Measurements from ENCODE around the gene ENTPD2.
"Not testable (repeated sequence)": the region's sequence is repeated elsewhere in the genome, so short reads cannot be mapped to it uniquely, and the experiment has no call there.

Gene ENTPD2

DNA sequence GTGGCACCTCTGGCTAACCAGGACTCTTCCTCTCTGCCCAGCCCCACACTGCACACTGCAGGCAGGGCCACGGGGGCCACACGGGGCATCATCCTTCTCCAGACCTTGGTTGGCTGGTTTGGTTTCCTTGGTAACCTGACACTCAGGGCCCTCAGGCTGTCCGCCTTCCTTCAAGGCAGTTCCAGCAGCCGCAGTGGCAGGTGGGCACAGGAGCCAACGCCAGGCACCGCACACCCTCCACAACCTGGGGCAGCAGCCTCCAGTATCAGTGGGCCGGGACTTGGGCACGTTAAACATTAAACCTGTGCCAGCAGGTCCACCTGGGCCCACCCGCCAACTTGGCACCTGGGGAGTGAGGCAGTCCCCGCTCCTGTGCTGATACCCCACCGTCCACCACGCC lies 9.8 kb downstream of the ENTPD2 start:
- DNase-seq = no peak

DNA sequence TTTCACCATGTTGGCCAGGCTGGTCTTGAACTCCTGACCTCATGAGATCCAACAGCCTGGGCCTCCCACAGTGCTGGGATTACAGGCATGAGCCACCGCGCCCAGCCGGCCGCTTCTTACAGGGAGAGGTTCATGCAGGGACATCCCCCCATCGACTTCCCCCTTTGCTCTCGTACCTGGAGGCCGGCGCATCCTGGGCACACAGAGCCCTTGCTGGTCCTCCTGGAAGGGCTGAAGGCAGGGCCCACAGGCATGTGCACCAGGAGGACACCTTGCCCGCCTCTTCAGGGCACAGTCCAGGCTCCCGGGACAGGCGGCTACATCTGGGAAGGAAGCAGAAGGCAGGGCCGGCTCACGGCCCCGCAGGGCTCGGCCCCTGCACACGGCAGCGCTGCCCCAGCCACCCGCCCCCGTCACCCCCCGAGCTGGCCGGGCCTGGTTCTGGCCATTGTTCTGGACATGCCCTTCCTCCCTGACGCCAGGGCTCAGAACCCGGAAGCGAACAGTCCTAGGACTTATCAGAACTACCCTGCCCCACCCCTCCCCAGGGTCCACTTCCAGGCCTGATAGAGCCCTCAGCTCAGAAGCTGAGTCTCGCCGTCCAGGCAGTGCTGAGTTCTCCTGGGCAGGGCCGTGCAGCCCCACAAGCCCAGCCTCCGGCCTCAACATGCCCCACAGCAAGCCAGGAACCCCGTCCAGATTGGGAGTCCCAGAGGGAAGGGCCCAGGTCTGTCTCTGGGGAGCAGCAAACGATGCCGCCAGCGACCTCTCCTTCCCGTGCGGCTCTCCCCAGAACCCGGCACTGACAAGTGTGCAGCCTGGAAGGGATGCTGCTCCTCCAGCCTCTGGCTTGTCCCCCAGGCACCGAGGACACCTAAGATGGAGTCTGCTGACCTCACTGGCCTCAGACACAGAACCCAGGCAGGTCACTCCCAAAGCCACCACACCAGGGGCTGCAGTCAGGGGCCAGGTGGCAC lies 10.8 kb downstream of the ENTPD2 start:
- DNase-seq = no peak

DNA sequence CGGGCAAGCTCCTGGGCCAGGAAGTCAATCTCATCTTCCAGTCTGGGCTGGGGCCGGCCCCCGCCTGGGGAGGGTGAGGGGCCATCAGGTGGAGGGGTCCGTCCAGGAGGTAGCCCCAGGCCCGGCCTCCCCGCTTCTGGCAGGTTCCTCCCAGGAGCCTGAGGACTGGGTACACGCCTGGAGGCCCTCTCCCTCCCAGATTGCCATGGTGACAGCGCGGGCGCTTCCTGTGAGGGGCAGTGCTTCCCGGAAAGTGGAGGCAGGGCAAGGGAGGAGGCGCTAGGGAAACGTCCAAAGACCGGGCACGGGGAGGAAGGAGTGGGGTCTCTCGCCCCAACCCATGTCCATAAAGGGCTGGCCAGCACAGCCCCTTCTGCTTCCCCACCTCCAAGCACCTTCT lies 12.7 kb downstream of the ENTPD2 start:
- DNase-seq = no peak

DNA sequence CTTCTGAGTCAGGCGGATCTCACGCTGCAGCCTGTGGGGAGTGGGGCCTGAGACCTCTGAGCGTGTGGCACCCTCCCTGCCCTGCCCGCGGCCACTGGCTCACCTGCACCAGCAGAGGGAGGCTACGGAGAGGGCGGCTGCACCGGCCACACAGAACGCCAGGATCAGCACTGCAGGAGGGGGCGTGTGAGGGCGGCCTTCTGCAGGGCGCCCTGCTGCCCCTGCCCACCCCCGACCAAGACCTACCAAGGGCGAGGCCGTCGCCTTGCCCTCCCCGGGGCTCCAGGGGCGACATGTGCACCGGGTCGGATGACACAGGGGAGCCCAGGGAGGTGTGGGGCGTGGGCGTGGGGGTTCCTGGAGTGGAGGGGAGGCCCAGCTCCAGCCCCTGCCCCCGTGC lies 13.3 kb downstream of the ENTPD2 start:
- no peak for DNase-seq

DNA sequence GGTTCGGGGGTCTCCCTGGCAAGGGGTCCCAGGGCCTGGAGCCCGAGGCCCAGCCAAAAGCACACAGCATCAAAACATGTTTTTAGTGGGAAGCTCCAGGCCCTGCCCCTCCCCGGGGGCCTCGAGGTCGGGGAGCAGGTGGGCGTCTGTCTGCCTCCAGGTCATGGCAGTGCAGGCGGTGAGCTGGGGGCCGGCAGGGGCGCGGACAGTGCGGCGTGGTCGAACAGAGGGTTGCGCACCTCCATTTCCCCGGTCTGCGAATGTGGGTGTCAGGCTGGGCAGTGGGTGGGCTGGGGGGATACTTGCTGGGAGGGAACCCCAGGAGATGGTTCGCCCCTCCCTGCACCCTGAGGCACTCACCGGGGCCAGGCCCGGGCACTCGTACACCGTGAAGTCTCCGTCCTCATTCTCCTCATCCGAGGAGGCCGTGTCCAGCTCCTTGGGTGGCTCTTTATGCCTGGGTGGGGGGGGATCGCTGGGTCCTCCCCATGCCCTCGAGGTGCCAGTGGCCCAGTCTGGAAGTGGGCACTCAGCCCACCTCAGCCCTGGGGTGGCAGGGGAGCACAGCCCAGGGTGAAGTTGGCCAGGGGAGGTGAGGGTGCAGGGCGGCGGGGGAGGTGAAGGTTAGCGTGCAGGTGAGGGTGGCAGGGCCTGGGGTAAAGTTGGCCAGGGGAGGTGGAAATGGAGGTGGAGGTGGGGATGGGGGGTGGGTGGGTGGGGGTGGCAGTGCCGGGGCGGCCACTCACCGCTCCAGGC lies 14.1 kb downstream of the ENTPD2 start:
- DNase-seq = no peak

DNA sequence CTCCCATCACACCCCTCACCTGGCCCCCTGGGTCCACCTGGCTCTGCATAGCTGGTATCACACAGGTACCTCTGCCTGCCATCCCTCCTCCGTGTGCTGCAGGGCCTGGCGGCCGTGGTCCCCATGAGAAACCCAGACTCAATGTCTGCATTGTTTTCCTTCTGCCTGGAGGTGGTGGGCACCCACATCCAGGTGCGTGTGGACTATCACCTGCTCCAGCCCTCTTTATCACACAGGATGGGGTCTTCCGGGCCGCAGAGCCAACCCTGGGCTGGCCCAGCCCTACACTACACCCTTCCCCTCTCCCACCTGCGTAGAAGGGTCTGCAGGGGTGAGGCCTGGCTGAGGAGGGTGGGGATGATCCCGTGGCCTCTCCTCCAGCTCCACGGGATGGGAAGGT lies 14.9 kb downstream of the ENTPD2 start:
- no peak for DNase-seq

DNA sequence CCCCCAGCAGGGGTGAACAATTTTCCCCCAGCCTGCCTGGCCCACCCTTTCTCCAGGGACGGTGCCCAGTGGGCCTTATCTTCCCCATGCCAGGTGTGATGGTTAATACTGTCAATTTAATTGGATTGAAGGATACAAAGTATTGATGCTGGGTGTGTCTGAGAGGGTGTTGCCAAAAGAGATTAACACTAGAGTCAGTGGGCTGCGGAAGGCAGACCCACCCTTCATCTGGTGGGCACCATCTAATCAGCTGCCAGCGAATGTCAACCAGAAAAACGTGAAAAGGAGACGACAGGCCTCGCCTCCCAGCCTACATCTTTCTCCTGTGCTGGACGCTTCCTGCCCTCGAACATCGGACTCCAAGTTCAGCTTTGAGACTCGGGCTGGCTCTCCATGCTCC lies 16.4 kb downstream of the ENTPD2 start:
- DNase-seq = no peak

DNA sequence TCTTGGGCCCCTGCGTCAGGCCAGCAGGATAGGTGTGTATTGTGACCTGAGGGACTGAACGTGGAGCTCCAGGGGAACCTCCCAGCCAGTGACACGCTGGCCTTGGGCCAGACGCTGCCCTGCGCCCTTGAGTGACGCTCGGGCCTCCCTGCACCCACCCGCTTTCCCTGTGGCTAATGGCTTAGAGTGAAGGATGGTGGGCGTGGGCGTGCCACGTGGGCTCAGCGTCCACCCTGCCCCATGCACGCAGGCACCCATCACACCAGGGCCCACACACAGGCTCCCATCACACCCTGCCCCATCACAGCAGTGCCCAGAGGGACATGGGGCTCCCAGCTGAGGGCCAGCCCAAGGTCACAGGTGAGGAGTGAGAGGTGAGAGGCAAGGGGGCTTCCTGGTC lies 16.8 kb downstream of the ENTPD2 start:
- DNase-seq = no peak

DNA sequence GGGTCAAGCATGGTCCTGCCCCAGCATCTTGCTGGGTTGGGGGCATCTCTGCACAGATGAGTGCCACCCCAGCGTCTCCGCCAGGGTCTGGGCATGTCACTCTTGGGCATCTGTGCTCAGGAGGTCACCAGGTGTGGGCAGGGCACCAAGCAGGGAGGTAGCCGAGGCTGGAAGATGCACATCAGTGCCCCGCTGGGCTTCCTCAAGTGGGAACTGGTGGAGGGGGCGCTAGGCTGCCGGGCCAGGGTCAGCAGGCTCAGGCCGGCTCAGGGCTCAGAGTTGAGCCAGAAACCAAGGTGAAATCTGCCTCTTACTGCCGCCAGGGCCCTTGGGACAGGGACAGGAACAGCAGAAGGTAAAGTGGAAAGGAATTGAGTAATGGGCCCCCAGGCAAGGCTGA lies 17.9 kb downstream of the ENTPD2 start:
- no peak for DNase-seq

DNA sequence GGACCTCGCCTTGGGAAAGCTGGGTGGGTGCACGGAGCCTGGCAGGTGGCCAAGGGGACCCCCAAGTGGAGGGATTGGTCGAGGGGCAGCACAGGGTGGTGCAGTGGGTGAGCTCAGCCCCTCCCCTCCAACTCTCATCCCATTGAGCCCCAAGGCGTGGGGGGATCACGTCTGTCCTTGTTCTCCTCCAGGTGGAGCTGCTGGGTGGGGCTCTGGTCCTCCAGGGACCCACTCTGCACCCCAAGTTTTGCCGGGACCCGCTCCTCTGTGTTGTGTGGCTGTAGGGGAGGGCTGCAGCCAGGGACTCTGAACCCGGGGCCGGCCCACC lies 18.4 kb downstream of the ENTPD2 start:
- DNase-seq = no peak

DNA sequence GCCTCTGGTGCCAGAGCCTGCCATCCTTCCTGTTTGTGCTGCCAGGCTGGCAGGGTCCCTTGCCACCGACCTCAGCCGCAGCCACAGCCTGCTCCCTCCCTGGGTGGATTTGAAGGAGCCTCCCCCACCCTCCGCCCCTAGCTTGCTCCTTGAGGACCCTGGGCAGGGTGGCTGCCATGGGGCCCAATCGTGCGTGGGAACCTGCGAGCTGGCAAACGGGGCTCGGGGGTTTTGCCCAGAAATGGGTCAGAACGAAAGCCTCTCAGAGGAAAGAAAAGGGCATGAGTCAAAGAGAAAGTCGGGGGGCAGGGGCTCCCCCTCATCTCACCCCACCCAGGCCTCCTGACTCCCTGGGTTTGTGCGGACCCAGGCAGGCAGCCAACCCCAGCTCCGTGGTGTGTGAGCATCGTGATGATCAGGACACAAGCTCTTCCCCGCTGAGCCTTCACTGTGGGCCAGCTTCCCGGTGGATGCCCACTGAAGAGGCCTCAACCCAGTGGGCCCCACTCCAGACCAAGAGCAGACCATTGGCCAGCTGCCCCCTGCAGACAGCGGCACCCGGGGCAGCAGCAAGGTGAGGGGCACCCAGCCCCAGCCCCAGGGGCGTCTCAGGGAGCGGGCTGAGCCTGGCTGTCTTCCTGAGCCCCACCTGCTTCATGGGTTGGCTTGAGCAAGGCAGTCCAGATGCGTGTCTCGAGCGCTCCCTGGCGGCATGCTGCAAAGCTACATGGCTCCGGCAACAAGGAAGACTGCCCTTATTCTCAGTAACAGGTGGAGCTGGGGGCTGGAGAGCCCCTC lies 19.0 kb downstream of the ENTPD2 start:
- peak; percentile 76 for DNase-seq

DNA sequence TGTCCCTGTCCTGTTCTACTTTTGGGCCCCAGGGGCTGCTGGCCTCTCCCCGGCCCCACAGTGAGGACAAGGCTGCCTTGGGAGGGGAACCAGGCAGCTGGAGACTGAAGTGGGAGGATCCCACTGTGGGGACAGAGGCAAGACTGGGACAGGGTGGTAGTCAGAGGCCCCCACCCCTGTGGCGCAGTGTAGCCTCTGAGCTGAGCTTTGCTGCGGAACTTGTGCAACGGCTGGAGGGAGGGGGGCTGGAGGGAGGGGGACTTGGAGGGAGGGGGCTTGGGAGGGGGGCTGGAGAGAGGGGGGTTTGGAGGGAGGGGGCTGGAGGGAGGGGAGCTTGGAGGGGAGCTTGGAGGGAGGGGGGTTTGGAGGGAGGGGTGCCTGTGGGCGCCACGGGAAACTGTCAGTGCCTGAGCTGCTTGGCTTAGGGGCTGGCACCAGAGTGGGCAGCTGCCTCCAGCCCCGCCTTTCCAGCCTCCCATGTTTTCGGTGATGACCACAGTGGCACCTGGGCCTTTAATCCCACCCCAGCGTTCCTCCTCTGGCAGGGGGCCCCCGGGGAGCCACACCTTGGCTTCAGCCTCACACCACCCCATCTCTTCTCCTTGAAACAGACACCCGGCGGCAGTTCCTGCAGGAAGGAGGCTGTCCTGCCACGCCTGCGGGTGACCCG lies 19.7 kb downstream of the ENTPD2 start:
- DNase-seq = no peak

DNA sequence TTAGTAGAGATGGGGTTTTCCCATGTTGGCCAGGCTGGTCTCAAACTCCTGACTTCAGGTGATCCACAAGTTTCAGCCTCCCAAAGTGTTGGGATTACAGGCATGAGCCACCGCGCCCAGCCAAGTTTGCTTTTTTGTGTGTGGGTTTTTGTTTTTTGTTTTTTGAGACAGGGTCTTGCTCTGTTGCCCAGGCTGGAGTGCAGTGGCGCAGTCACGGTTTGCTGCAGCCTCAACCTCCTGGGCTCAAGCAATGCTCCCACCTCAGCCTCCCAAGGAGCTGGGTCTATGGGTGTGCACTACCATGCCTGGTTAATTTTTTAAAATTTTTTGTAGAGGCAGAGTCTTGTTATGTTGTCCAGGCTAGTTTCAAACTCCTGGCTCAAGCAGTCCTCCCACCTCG lies 20.4 kb downstream of the ENTPD2 start:
- not testable (repeated sequence) for DNase-seq

DNA sequence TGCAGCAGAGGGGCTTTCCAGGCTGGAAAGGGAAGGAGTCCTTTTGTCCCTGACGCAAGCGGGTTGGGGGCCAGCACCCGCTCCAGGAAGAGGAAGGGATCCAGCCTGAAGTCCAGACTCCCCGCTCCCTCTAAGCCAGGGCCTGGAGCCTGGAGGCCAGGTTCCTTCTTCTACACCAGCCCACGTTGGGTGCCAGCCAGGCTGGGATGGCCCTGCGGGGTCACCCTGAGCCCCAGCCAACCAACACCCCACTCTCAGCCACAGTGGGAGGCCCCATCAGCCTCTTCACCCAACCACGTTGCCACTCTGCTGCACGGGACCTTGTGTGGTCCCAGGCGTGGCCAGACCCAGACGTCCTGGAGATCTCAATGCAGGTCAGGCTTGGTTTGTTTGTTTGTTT lies 21.0 kb downstream of the ENTPD2 start:
- DNase-seq = no peak

DNA sequence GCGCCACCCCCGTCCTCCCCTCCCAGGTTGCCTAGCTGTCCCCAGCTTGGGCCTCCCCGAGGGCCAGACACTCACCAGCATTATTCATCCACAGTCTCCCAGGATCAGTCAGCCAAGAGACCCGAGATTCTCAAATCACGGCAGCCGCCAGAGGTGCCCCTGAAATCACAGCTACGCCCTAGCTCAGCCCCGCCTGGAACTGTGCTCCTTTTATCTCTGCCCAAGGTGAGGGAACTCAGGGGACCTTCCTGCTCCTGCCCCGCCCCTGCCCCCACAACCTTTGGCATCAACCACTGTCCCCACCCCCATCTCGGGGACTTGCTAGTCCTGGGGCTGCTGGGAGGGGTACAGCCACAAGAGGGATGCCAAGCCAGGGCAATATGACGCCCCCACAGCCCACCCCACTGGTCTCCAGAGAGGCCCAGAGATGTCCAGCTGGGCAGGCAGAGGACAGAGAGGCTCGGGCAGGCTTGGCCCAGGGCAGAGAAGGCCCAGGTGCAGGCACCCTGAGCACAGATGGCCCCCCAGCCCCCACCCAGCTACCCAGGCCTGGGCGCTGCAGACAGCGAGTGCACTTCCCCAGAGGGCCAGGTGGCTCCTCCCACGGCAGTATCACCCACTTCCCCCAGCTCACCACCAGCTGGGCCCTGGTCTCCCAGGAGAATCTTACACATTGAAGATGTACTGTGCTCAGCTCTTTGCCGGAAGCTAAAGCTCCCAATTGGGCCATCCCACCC lies 21.8 kb downstream of the ENTPD2 start, which contains the start of gene FUT7:
FUT7 (minus strand) TSS at position 185 of the 737 bp plus-strand sequence; CDS start at position 88, 97 bp downstream.
- DNase-seq = no peak

DNA sequence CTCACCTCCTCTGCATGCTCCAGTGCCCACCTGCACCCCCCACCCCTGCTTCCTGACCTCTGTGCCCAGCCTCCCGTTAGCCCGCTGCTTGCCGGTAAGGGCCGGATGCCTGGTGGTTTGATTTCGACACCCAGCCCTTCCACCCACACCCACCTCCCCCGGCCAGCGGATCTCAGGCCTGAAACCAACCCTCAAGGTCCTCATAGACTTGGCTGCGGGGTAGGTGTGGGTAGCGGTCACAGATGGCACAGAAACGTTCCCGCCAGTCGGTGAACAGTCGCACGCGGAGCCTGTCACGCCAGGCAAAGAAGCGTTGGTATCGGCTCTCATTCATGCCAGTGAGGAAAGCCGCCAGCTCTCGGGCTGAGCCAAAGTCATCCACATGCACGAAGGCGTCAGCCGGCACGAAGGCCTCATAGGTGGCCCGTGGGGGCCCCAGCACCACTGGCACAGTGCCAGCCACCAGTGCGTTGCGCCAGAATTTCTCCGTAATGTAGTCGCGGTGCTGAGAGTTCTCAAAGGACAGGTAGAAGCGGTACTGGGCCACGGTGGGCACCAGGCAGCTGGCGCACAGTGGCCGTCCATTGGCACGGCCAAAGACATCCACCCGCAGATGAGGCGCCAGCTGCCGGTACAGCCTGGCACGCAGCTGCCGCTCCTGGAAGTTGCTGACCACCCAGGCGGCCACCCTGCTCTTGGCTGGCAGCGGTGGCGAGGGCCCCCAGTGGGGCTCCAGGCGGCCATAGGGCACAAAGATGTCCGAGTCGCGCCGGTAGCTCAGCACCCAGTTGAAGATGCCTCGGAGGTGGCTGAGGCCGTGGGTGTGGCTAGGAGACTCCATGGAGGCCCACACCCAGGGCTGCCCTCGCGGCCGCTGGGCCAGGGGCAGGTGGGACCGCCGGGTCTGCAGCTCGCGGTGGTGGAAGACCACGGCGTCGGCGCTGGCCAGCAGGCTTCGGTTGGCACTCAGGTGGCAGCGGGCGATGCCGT lies 23.0 kb downstream of the ENTPD2 start:
- no peak for DNase-seq

DNA sequence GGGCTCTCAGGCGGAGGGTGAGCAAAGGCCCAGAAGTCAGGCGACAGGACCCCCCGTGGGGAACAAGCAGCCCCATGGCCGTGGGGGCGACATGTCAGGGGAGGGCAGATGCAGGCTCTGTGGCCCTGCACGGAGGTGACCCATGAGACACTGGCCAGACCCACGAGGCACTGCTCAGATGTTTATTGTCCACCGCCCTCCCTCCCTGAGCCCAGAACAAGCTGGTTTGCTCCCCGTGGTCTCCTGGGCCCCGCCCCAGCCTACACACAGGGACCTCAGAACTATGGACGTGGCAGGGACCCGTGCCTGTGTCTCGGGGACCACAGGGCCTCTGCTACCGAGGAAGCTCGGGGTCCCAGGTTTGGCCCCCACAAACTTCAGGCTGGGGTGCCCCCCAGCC lies 23.9 kb downstream of the ENTPD2 start:
- no peak for DNase-seq

DNA sequence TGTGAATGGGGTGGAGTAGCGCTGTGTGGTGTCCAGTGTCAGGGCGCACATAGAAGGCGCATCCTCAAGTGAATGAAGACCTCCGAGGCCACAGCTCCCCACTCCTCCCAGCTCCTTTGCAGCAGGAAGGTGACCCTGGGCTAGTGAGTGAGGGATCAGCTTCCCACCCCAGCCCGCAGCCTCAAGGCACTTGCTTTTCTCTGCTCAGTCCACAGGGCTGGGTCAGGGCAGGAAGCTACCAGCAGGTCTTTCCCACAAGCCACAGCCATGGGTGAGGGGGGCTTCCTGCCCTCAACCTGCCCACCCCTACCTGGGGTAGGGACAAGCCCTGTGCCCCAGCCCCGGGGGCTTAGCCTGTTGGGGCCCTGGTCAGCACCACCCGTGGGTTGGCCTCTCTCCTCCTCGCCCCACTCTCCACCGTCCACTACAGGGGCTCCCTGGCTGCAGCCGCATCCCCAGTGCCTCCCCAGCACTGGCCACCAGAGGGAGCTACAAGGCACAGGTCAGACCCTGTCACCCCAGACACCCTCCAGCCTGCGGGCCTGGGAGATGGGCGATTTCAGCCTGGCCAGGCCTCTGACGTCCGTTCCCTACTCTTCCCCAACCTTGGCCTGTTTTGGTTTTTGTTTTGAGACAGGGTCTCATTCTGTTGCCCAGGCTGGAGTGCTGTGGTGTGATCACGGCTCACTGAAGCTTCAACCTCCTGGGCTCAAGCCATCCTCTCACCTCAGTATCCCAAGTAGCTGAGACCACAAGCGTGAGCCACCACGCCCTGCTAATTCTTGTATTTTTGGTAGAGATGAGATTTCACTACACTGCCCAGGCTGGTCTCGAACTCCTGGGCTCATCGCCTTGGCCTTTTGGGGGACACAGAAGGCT lies 24.6 kb downstream of the ENTPD2 start:
- DNase-seq = peak; percentile 8

DNA sequence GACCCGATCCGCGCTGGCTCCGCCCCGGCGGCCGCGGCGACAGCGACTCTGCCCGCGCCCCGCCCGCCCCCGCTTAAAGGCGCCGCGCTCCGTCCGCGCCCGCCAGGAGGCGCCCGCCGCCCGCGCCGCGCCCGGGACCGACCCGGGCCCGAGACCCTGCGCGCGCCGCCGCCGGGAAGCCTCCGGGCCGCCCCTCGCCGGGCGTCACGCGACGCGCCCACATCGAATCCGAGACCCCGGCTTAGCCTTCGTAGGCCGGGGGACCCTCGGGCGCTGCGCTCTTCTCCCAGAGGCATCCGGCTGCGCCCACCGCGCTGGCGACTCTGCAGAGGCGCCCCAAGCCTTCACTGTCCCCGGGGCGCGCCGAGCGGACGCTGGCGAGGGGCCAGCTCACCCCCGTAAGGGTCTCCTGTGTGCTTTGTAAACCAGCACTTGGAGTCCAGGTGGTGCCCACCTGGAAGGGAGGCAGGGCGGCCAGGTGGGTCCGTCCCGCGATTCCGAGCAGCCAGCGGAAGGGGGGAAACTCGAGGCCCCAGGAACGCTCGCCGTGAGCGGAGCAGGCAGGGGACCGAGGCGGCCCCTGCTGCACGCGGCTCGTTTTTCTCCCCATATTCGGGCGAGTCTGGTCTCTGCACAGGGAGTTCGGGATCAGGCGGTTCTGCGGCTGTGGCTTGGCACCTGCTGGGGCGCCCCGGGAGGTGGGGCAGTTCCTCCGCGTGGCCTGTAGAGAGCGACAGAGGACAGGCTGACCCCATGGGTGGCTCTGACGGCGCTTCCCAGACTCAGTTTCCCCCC lies 25.4 kb downstream of the ENTPD2 start:
- peak; percentile 20 for DNase-seq

All from NCI-H1105 treated with DMSO at 0.1 percent for 48 hours (cell line).